Astrocyte (in vitro differentiated cells and primary cell): Measurements from ENCODE around the gene FHIT. TPM values are rescaled to one million over a fixed set of nuclear protein-coding genes. Genes with fewer than 3 reads are reported as not detected.

Source experiments
- DNase-seq: peaks from one replicate; pipeline ENCODE4 v3.0.0-alpha.2; 2010; ENCODE audit warnings: low read depth
- FAIRE-seq: peaks from 2 replicates; lab custom pipeline; 2011; peaks lifted over from hg19 to GRCh38; lab: Jason Lieb, UNC
- H2AFZ ChIP-seq: 2 replicates; pipeline ENCODE4 v1.6.0; 2012; ENCODE audit warnings: low read depth, low read length, inconsistent platforms
- H3K27ac ChIP-seq: 2 replicates; pipeline ENCODE4 v1.5.1; 2011; ENCODE audit warnings: low read depth, low read length, inconsistent platforms
- H3K27me3 ChIP-seq: 2 replicates; pipeline ENCODE4 v1.6.0; 2011; ENCODE audit warnings: low read length, inconsistent platforms; ENCODE audit not compliant: insufficient read depth
- H3K36me3 ChIP-seq: 2 replicates; pipeline ENCODE4 v1.5.1; 2011; ENCODE audit warnings: low read length, inconsistent platforms; ENCODE audit not compliant: insufficient read depth
- H3K4me1 ChIP-seq: 2 replicates; pipeline ENCODE4 v1.5.1; 2011; ENCODE audit warnings: low read length, inconsistent platforms; ENCODE audit not compliant: insufficient read depth
- H3K4me2 ChIP-seq: 2 replicates; pipeline ENCODE4 v1.6.0; 2012; ENCODE audit warnings: low read length, inconsistent platforms
- H3K4me3 ChIP-seq: 2 replicates; pipeline ENCODE4 v1.5.1; 2011; ENCODE audit warnings: low read depth, mild to moderate bottlenecking, low read length, inconsistent platforms; ENCODE audit not compliant: insufficient read depth
- H3K79me2 ChIP-seq: 2 replicates; pipeline ENCODE4 v1.6.0; 2012; ENCODE audit warnings: mild to moderate bottlenecking, low read length, inconsistent platforms; ENCODE audit not compliant: insufficient read depth
- H3K9ac ChIP-seq: 2 replicates; pipeline ENCODE4 v1.6.0; 2012; ENCODE audit warnings: mild to moderate bottlenecking, low read length, inconsistent platforms
- H3K9me3 ChIP-seq: 2 replicates; pipeline ENCODE4 v1.5.1; 2012; ENCODE audit warnings: low read depth, mild to moderate bottlenecking, low read length, inconsistent platforms; ENCODE audit not compliant: insufficient read depth
- H4K20me1 ChIP-seq: 2 replicates; pipeline ENCODE4 v1.6.0; 2012; ENCODE audit warnings: low read length, inconsistent platforms; ENCODE audit not compliant: insufficient read depth
- H3K27ac Mint-ChIP-seq: one replicate; pipeline ENCODE4 v1.8.0; 2021; ENCODE audit warnings: mild to moderate bottlenecking, mixed read lengths; ENCODE audit not compliant: unreplicated experiment
- H3K27me3 Mint-ChIP-seq: one replicate; pipeline ENCODE4 v1.8.0; 2021; ENCODE audit warnings: low read depth, mixed read lengths; ENCODE audit not compliant: unreplicated experiment
- H3K36me3 Mint-ChIP-seq: one replicate; pipeline ENCODE4 v1.8.0; 2021; ENCODE audit warnings: low read depth, mixed read lengths; ENCODE audit not compliant: unreplicated experiment
- H3K4me1 Mint-ChIP-seq: one replicate; pipeline ENCODE4 v1.8.0; 2021; ENCODE audit warnings: low read depth, mixed read lengths; ENCODE audit not compliant: unreplicated experiment
- H3K4me3 Mint-ChIP-seq: one replicate; pipeline ENCODE4 v1.8.0; 2021; ENCODE audit warnings: mild to moderate bottlenecking, moderate library complexity, mixed read lengths; ENCODE audit not compliant: unreplicated experiment
- H3K9me3 Mint-ChIP-seq: one replicate; pipeline ENCODE4 v1.8.0; 2021; ENCODE audit warnings: mild to moderate bottlenecking, mixed read lengths; ENCODE audit not compliant: unreplicated experiment
- EZH2 ChIP-seq: IDR thresholded peaks from 2 replicates; pipeline ENCODE4 v1.6.1; 2012; ENCODE audit warnings: mild to moderate bottlenecking, low read length, inconsistent platforms; ENCODE audit not compliant: insufficient read depth
- total RNA-seq: library from RNA; stranded (reverse); gene quantifications from 2 replicates; pipeline ENCODE4 v1.2.1, GENCODE V29; 2021
- TF ChIP-seq, protein P1 (sequence below): IDR thresholded peaks from 2 replicates; pipeline ENCODE4 v1.5.1; 2011; ENCODE audit warnings: low read depth, mild to moderate bottlenecking, inconsistent platforms, low read length, moderate library complexity; ENCODE audit not compliant: insufficient read depth

Gene FHIT
- total RNA-seq, 1 donor from 2014 or later, result 6.7 TPM

DNA sequence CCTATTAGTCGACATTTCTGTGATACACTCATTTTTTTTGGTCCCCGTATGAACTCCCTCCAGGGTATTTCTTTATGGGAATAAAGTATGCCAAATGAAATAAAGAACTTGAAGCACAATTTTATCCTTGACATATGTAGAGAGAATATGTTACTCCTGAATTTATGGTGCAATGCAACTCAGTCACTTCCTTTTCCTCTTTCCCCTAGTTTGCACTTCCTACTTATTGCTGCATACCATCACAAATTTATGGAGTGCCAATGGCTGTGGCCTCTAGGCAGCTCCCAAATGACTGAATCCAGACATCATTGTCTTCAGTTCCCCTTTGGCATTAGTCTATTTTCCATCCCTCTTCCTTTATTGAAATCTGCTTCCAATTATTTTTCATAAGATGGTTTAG, 403.5 kb downstream of the FHIT start:
- no peaks in the 10 kb centered on the region for H4K20me1 ChIP-seq
- no peaks in the 10 kb centered on the region for H3K79me2 ChIP-seq
- H3K36me3 ChIP-seq, result no peaks in the 10 kb centered on the region
- Mint-ChIP-seq H3K4me3 (no peak overlapping the region), H3K4me1 (no peaks in the 10 kb centered on the region), H3K27ac (no peak overlapping the region), H3K36me3 (no peaks in the 10 kb centered on the region), H3K27me3 (no peaks in the 10 kb centered on the region), H3K9me3 (no peaks in the 10 kb centered on the region)
- no peaks in the 10 kb centered on the region for H3K4me1 ChIP-seq
- no peak overlapping the region for H3K4me3 ChIP-seq
- H3K4me2 ChIP-seq, result no peak overlapping the region
- FAIRE-seq, result no peak
- H3K27me3 ChIP-seq, result no peaks in the 10 kb centered on the region
- no peak for TF ChIP-seq EZH2
- TF ChIP-seq, protein P1, sequence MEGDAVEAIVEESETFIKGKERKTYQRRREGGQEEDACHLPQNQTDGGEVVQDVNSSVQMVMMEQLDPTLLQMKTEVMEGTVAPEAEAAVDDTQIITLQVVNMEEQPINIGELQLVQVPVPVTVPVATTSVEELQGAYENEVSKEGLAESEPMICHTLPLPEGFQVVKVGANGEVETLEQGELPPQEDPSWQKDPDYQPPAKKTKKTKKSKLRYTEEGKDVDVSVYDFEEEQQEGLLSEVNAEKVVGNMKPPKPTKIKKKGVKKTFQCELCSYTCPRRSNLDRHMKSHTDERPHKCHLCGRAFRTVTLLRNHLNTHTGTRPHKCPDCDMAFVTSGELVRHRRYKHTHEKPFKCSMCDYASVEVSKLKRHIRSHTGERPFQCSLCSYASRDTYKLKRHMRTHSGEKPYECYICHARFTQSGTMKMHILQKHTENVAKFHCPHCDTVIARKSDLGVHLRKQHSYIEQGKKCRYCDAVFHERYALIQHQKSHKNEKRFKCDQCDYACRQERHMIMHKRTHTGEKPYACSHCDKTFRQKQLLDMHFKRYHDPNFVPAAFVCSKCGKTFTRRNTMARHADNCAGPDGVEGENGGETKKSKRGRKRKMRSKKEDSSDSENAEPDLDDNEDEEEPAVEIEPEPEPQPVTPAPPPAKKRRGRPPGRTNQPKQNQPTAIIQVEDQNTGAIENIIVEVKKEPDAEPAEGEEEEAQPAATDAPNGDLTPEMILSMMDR, result no peak
- H2AFZ ChIP-seq, result no peak overlapping the region
- no peak overlapping the region for H3K9ac ChIP-seq
- H3K27ac ChIP-seq, result no peak overlapping the region
- no peaks in the 10 kb centered on the region for H3K9me3 ChIP-seq
- DNase-seq, result no peak

DNA sequence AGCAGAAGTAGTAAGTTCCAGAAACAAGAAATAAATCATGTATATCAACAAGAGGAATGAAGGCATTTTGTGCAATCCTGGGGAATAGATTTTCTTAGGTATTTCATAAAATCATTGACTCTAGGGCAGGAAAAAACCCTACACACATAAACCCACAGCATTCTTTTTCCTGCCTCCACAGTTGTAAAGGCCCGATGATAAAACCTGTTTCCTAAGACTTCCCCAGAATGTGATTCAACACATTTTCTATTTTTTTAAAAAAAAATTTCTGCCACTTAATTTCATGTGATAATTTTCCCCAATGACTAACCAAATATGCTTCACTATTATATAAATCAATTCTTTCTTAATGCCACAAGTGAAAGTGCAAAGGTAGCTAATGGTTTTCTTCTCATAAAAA, 407.0 kb downstream of the FHIT start:
- no peaks in the 10 kb centered on the region for H3K36me3 Mint-ChIP-seq
- Histone ChIP-seq H3K9ac (no peak overlapping the region), H2AFZ (no peak overlapping the region), H3K9me3 (no peaks in the 10 kb centered on the region), H3K4me3 (no peak overlapping the region), H3K36me3 (no peaks in the 10 kb centered on the region), H3K4me2 (no peak overlapping the region), H4K20me1 (no peaks in the 10 kb centered on the region), H3K27me3 (no peaks in the 10 kb centered on the region), H3K79me2 (no peaks in the 10 kb centered on the region), H3K4me1 (no peaks in the 10 kb centered on the region), H3K27ac (no peak overlapping the region)
- H3K27me3 Mint-ChIP-seq, result no peaks in the 10 kb centered on the region
- FAIRE-seq (no peak), DNase-seq (no peak)
- H3K27ac Mint-ChIP-seq, result no peak overlapping the region
- H3K9me3 Mint-ChIP-seq, result no peaks in the 10 kb centered on the region
- TF ChIP-seq EZH2, result no peak
- TF ChIP-seq, protein P1, result no peak
- H3K4me1 Mint-ChIP-seq, result peaks cover 4% of the 10 kb centered on the region
- H3K4me3 Mint-ChIP-seq, result no peak overlapping the region

DNA sequence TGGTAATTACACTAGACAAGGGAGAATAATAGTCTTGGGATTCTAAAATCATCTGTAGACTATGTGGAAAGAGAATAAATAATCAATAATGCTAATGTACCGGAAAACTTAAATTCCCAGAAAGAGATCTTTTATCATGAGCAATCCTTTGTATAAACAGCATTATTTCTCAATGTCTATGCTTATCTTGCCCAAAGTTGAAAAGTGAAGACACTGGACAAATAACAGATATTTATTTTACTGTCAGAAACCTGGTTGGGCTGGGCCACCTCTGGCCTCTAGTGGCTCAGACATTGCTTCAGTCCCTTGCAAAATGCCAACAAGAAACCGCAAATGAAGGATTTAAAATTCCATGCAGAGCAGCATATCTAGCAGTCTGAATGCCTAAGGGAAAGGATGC, 409.9 kb downstream of the FHIT start:
- H3K9me3 Mint-ChIP-seq, result no peaks in the 10 kb centered on the region
- Histone ChIP-seq H3K36me3 (no peaks in the 10 kb centered on the region), H3K79me2 (no peaks in the 10 kb centered on the region), H3K27ac (no peak overlapping the region), H3K9ac (no peak overlapping the region), H3K4me3 (no peak overlapping the region), H4K20me1 (no peaks in the 10 kb centered on the region), H3K9me3 (no peaks in the 10 kb centered on the region), H2AFZ (no peak overlapping the region), H3K27me3 (no peaks in the 10 kb centered on the region), H3K4me1 (no peaks in the 10 kb centered on the region), H3K4me2 (no peak overlapping the region)
- FAIRE-seq (no peak), DNase-seq (peak; percentile 82)
- H3K36me3 Mint-ChIP-seq, result no peaks in the 10 kb centered on the region
- TF ChIP-seq, protein P1, result no peak
- no peak for TF ChIP-seq EZH2
- H3K27ac Mint-ChIP-seq, result no peak overlapping the region
- no peaks in the 10 kb centered on the region for H3K27me3 Mint-ChIP-seq
- H3K4me1 Mint-ChIP-seq, result peaks cover 4% of the 10 kb centered on the region
- H3K4me3 Mint-ChIP-seq, result no peak overlapping the region
